CD4-positive, alpha-beta T cell (primary cell): ENCODE data around the gene DICER1. TPM values are rescaled to one million over a fixed set of nuclear protein-coding genes. Genes with fewer than 3 reads are reported as not detected.

Experiments used
- ATAC-seq: fragments of 200-7000 bp; cut with Tn5 transposase; one replicate; pipeline ENCODE4 v1.10.0; 2022; ENCODE audit warnings: mild to moderate bottlenecking; ENCODE audit not compliant: poor library complexity
- CTCF ChIA-PET: fragments of 350-600 bp; sonication (Branson Sonifier 250); formaldehyde crosslinking; loops from one replicate; lab custom pipeline; 2021; ENCODE audit warnings: antibody characterized with exemption, inconsistent platforms; lab: Charles Lee
- POLR2A ChIA-PET: fragments of 350-600 bp; sonication (Branson Sonifier 250); formaldehyde crosslinking; loops from one replicate; lab custom pipeline; 2021; ENCODE audit warnings: antibody characterized with exemption, inconsistent platforms; lab: Charles Lee
- DNase-seq, 14 experiments: peaks; one replicate each; pipeline ENCODE4 v3.0.0-alpha.2; 2013 to 2020; ENCODE audit warnings: mixed read lengths in 2 of 14
- H3K27ac ChIP-seq, 2 donors: one replicate each; pipeline versions ENCODE4 v1.5.1 to v1.7.0; 2013; ENCODE audit warnings: low read length in 2 of 2, low read depth in 1 of 2, mild to moderate bottlenecking in 1 of 2
- H3K27me3 ChIP-seq, 2 experiments: 1 replicate in 1 of 2; 2 replicates in 1 of 2; pipeline versions ENCODE4 v1.6.1 to v1.7.0; 2013; ENCODE audit warnings: low read length in 2 of 2, control low read depth in 1 of 2, mild to moderate bottlenecking in 1 of 2, moderate library complexity in 1 of 2; ENCODE audit not compliant: insufficient read depth in 2 of 2, control insufficient read depth in 1 of 2
- H3K36me3 ChIP-seq: one replicate; pipeline ENCODE4 v1.6.1; 2013; ENCODE audit warnings: low read length, control low read depth; ENCODE audit not compliant: insufficient read depth
- H3K4me1 ChIP-seq: one replicate; pipeline ENCODE4 v1.6.1; 2013; ENCODE audit warnings: low read length, control low read depth; ENCODE audit not compliant: insufficient read depth
- H3K4me3 ChIP-seq: one replicate; pipeline ENCODE4 v1.5.1; 2013; ENCODE audit warnings: mild to moderate bottlenecking, low read length, moderate library complexity
- H3K9me3 ChIP-seq, 2 experiments: 1 replicate in 1 of 2; 2 replicates in 1 of 2; pipeline versions ENCODE4 v1.6.1 to v1.7.0; 2013; ENCODE audit warnings: low read length in 2 of 2, mild to moderate bottlenecking in 2 of 2, control low read depth in 1 of 2, moderate library complexity in 1 of 2; ENCODE audit not compliant: control insufficient read depth in 1 of 2, insufficient read depth in 1 of 2
- H3K27ac Mint-ChIP-seq: one replicate; pipeline ENCODE4 v1.8.0; 2020; ENCODE audit warnings: mixed read lengths
- H3K27me3 Mint-ChIP-seq: one replicate; pipeline ENCODE4 v1.8.0; 2021; ENCODE audit warnings: mixed read lengths
- H3K36me3 Mint-ChIP-seq: one replicate; pipeline ENCODE4 v1.8.0; 2021; ENCODE audit warnings: low read depth, mixed read lengths
- H3K4me1 Mint-ChIP-seq: one replicate; pipeline ENCODE4 v1.8.0; 2021; ENCODE audit warnings: low read depth, mixed read lengths
- H3K4me3 Mint-ChIP-seq: one replicate; pipeline ENCODE4 v1.8.0; 2020; ENCODE audit warnings: mild to moderate bottlenecking, mixed read lengths
- H3K9me3 Mint-ChIP-seq: one replicate; pipeline ENCODE4 v1.8.0; 2020; ENCODE audit warnings: mixed read lengths
- intact Hi-C, 2 experiments: fragments of 100-400 bp; cut with DNase I in 1 of 2; cut with micrococcal nuclease in 1 of 2; formaldehyde crosslinking; loops; one replicate each; pipeline versions ENCODE4 v1.15.1 to v1.9.0; 2023 to 2025; cut with DNase I, micrococcal nuclease
- total RNA-seq, 174 experiments: library from RNA in 2 of 174; stranded (reverse) in 2 of 174; gene quantifications; one replicate each; pipeline ENCODE4 v1.2.3 and lab custom pipeline; 2021 to 2026
- TF ChIP-seq, protein P1 (sequence below): fragments of 200-600 bp; IDR thresholded peaks from one replicate; pipeline ENCODE4 v1.8.0; 2022; ENCODE audit warnings: antibody characterized with exemption, mild to moderate bottlenecking

The DICER1 gene
- total RNA-seq, 2 experiments from 2014 or later: 53.7 to 66.0 TPM

DNA sequence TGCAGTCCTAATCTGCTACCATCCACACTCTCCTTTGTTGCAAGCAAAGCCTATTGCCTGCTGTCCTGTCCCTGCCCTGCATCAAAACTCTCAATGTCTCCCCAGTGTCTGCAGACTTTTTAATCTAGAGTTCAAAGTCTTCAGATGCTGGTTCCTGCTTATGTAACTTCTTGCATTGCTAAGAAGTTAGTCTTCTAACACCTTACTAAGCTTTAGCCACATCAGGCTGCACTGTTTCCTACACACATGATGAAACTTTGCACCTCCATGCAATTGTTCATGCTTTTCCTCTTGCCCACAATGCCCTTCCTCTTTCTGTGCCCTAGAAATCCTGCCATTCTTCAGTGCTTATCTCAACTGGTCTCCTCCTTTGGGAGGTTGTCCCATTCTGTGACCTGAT, 16.2 kb upstream of the DICER1 start:
- Histone ChIP-seq H3K36me3 (no peaks in the 10 kb centered on the region), H3K27ac (no peak overlapping the region), H3K4me3 (no peak overlapping the region), H3K9me3 (no peaks in the 10 kb centered on the region), H3K4me1 (no peaks in the 10 kb centered on the region), H3K27me3 (no peaks in the 10 kb centered on the region)
- no peaks in the 10 kb centered on the region for H3K4me1 Mint-ChIP-seq
- no peak overlapping the region for H3K27ac Mint-ChIP-seq
- CTCF ChIA-PET: no interaction called here
- H3K4me3 Mint-ChIP-seq: no peak overlapping the region
- DNase-seq (no peak), ATAC-seq (no peak)
- no peaks in the 10 kb centered on the region for H3K27me3 Mint-ChIP-seq
- H3K9me3 Mint-ChIP-seq: no peaks in the 10 kb centered on the region
- intact Hi-C loops: no loop called here
- POLR2A ChIA-PET: no interaction called here
- TF ChIP-seq, protein P1, sequence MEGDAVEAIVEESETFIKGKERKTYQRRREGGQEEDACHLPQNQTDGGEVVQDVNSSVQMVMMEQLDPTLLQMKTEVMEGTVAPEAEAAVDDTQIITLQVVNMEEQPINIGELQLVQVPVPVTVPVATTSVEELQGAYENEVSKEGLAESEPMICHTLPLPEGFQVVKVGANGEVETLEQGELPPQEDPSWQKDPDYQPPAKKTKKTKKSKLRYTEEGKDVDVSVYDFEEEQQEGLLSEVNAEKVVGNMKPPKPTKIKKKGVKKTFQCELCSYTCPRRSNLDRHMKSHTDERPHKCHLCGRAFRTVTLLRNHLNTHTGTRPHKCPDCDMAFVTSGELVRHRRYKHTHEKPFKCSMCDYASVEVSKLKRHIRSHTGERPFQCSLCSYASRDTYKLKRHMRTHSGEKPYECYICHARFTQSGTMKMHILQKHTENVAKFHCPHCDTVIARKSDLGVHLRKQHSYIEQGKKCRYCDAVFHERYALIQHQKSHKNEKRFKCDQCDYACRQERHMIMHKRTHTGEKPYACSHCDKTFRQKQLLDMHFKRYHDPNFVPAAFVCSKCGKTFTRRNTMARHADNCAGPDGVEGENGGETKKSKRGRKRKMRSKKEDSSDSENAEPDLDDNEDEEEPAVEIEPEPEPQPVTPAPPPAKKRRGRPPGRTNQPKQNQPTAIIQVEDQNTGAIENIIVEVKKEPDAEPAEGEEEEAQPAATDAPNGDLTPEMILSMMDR: no peak
- H3K36me3 Mint-ChIP-seq: no peaks in the 10 kb centered on the region

DNA sequence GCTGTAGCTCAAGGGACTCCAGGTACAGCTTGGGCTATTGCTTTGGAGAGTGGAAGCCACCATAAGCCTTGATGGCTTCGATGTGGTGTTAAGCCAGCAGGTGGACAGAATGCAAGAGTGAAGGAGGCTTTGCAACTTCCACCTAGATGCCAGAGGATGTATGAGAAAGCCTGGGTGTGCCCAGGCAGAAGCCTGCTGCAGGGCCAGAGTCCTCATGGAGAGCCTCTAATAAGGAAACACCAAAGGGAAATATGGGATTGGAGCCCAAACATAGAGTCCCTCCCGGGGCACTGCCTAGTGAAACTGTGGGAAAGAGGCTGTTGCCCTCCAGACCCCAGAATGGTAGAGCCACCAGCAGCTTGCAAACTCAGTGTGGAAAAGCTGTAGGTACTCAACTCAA, 9.8 kb upstream of the DICER1 start:
- Mint-ChIP-seq H3K9me3 (peaks cover 9% of the 10 kb centered on the region), H3K4me3 (no peak overlapping the region), H3K27me3 (no peaks in the 10 kb centered on the region), H3K27ac (no peak overlapping the region), H3K4me1 (no peaks in the 10 kb centered on the region), H3K36me3 (no peaks in the 10 kb centered on the region)
- H3K9me3 ChIP-seq: peaks cover 9 to 15% of the 10 kb centered on the region in 2 experiments
- no peak for ATAC-seq
- no peak overlapping the region for H3K4me3 ChIP-seq
- H3K27me3 ChIP-seq: no peaks in the 10 kb centered on the region
- H3K4me1 ChIP-seq: no peaks in the 10 kb centered on the region
- DNase-seq: no peak
- CTCF ChIA-PET: no interaction called here
- intact Hi-C loops: no loop called here
- TF ChIP-seq, protein P1: no peak
- POLR2A ChIA-PET: no interaction called here
- no peaks in the 10 kb centered on the region for H3K36me3 ChIP-seq
- no peak overlapping the region for H3K27ac ChIP-seq

DNA sequence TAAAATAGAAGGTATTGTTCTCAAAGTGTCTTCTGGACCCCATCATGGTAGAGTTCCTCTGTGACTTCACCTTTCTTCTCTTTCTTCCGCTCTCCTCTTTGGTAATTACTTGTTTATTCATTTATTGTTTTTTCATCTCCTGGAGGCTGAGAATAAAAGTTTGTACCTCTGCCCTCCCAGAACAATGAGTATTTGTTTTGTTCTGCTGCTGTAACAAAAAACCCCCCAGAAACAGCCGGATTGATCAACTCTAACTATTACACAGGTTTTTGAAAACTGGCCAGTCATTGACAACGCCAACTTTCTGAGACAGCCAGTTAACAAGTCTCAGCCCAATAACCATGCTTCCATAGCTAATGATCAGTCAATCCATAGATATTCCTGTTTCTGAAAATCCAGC, 8.2 kb upstream of the DICER1 start:
- Histone ChIP-seq H3K27me3 (no peaks in the 10 kb centered on the region), H3K27ac (no peak overlapping the region), H3K36me3 (no peaks in the 10 kb centered on the region), H3K4me3 (no peak overlapping the region), H3K4me1 (no peaks in the 10 kb centered on the region), H3K9me3 (peaks cover 9 to 15% of the 10 kb centered on the region in 2 experiments)
- no peaks in the 10 kb centered on the region for H3K4me1 Mint-ChIP-seq
- H3K4me3 Mint-ChIP-seq: no peak overlapping the region
- no peak for DNase-seq
- H3K36me3 Mint-ChIP-seq: no peaks in the 10 kb centered on the region
- TF ChIP-seq, protein P1: no peak
- ChIA-PET CTCF (no interaction called here), POLR2A (no interaction called here)
- no peak overlapping the region for H3K27ac Mint-ChIP-seq
- ATAC-seq: no peak
- peaks cover 9% of the 10 kb centered on the region for H3K9me3 Mint-ChIP-seq
- H3K27me3 Mint-ChIP-seq: no peaks in the 10 kb centered on the region
- intact Hi-C loops: no loop called here
